NCI-H2107 treated with DMSO at 0.1 percent for 48 hours (cell line): Measurements from ENCODE around the gene TMEM72.

Experiments used
- DNase-seq: peaks from one replicate; lab custom pipeline; 2025; ENCODE audit not compliant: unreplicated experiment; lab: John Stamatoyannopoulos, UW

The TMEM72 gene

DNA sequence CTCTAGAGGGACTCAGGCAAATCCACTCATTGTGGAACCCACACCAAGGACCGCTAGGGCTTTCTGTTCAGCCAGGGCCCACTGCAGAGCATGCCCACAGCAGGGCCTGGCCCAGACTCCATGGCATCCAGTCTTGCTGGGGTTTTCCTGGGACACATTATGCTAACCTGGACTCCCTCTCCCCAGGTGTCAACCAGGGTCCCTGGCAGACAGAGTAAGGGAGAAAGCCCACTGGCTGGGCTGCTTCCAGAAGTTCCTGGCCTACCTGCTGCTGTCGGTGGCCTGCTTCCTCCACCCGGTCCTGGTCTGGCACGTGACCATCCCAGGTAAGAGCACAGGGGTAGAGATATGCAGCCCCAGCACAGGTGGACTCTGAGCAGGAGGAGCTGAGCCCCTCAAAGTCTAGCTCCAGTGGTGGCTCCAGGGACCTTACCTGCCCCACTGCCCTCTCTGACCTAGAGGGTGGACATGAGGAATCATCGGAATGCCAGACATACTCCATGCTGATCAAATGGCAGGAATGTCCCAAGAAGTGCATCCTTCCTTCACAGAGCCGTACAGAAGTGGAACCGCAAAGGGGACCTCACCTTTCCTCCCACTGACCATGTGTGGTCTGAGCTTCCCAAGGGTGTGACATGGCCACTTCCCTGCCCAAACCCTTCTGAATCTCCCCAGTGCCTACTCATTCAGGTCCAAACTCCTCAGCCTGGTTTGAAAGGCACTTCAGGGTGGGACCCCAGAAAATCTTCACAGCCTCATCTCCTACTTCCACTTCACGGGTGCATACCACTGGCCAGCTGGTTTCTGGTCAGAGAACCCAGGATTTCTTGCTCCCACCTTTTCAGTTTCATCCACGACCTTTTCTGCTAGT is 22.5 kb downstream of the TMEM72 start:
- no peak for DNase-seq

- DNase-seq, result no peak
Observed at GRCh38 chr10:44934416-44935200, 23.5 kb downstream of the TMEM72 start.

- no peak for DNase-seq
Observed at GRCh38 chr10:44935201-44935965, 24.2 kb downstream of the TMEM72 start.

DNA sequence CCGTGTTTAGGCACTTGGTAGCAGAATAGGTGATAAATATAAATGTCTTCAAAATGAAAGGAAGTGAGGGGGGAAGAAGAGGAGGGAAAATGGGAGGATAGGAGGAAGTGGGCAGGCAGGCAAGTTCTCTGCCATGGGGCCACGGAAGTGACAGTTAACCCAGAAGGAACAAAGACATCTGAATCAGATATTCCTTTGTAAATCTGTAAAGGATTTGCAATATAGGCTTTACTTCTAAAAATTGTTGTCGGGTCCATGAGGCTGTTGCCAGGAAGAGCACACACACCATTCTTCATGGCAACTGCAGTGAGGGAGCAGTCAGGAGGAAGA is 24.8 kb downstream of the TMEM72 start:
- no peak for DNase-seq

- no peak for DNase-seq
Observed at GRCh38 chr10:44936314-44936975, 25.3 kb downstream of the TMEM72 start.

- DNase-seq, result no peak
Observed at GRCh38 chr10:44937196-44938005, 26.3 kb downstream of the TMEM72 start.

DNA sequence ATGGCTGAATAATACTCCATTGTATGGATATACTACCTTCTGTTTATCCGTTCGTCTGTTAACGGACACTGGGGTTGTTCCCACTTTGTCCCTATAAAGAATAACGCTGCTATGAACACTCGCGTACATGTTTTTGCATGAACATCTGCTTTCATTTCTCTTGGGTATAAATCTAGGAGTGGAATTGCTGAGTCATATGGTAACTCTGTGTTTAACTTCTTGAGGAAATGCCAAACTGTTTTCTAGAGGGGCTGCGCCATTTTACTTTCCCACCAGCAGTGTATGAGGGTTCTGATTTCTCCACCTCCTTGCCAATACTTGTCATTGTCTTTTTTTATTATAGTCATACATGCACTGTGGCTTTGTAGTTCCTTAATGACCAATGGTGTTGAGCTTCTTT is 27.8 kb downstream of the TMEM72 start:
- DNase-seq, result no peak

- DNase-seq, result no peak
Observed at GRCh38 chr10:44939691-44940401, 28.7 kb downstream of the TMEM72 start.

DNA sequence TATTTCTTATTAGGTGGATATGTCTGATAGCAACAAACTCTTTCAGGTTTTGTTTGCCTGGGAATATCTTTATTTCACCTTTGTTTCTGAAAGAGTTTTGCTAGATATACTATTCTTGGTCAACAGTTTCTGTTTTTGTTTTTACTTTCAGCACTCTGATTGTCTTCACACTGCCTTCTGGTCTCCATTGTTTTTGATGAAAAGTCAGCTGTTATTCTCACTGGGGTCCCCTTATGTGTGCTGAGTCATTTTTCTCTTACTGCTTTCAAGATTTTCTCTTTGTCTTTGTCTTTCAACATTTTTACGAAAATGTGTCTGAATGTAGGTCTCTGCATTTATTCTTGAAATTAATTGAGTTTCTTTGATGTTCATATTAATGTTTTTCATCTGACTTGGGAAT is 33.2 kb downstream of the TMEM72 start:
- DNase-seq, result no peak

- no peak for DNase-seq
Observed at GRCh38 chr10:44946205-44946604, 35.1 kb downstream of the TMEM72 start.

DNA sequence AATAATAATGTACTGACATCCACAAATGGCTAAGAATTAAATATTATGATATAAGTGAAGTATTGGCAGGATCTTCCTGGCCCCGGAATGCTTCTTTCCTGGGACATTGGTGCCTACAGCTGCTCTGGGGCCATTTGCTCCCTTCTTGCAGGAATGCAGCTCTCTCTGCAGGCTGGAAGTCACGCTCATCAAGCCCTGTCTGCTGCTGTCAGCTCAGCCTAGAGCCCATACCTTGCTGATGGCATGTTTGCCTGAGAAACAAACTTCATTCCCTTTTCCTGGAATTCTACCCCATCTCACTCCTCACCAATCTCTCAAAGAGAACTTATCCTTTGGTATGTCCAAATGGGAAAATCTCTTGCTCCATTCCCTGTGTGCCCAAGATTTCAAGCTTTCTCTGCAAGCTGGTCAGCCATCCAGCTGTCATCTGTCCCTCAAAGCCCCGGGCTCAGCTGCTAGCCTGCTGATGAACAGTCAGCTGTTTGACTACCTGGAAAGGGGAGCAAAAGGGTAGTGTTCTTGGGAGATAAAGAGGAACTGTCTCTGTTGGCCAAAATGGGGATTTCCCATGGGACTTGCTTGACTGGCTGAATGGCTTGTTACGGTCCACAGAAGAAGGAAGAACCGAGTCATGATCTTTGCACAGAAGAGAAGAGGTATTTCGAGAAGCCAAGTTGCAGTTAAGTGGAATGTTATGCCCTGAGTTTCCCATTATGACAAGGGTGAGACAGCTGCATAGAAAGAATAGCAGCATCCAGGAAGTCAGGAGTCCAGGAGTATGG is 36.4 kb downstream of the TMEM72 start:
- DNase-seq, result no peak

DNA sequence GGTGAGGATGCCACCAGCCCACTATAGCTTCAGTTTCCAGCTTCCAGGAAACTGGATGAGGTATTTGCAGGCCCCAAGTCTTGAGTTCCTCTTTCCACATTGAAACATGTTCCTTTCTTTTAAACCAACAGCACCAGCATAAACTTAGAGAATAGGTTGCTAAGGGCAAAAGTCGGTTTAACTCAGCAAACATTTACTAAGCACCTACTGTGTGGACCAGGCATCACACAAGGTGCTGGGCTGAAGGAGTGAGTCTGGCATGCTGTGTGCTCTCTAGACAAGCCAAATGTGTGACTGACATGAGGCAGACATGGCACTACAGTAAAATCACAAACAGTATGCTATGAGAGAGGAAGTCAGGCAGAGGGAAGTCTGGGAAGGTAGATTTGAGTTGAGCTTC is 37.5 kb downstream of the TMEM72 start:
- no peak for DNase-seq

DNA sequence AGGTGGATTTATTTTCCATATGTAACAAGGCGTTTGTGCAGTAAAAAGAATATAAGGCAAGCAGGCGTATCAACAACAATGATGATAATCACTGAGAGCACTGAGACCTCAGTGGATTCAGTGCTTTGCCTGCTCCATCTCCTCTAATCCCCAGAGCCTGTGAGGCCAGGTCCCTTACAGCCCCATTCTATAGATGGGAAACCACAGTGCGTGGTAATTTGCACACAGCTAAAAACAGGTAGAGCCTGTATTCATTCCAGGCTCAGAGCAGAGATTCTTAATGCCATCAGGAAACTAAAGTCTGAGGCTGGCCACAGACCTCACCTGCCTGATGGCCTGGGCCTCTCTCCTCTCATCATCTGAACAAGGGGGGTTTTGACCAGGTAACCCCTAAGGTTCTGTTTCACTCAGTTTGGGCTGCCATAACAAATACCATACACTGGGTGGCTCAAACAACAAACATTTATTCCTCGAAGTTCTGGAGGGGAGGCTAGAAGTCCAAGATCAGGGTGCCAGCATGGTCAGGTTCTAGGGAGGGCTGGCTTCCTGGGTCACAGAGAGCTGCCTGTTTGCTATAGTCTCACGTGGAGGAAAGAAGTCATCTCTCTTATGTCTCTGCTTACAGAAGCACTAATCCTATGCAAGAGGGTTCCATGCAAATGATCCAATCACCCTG is 38.1 kb downstream of the TMEM72 start:
- DNase-seq, result no peak

DNA sequence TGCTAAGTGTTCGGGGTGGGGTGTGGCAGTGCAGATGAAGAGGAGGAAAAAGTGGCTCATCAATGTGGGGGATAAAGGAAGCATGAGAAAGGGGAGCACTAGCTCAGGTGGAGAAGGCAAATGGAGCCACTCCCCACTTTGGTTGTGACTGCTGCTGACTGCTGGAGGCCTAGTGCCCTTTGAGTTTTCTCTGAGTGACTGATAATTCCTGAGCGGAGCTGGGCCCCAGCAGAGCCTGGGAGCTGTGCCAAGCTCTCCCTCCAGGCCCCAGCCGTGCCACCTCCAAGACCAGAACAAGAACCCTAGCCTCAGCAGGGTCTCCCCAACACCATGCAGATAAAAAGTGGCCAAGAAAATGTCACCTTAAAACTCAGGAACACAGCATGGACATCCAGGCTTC is 38.8 kb downstream of the TMEM72 start:
- no peak for DNase-seq

DNA sequence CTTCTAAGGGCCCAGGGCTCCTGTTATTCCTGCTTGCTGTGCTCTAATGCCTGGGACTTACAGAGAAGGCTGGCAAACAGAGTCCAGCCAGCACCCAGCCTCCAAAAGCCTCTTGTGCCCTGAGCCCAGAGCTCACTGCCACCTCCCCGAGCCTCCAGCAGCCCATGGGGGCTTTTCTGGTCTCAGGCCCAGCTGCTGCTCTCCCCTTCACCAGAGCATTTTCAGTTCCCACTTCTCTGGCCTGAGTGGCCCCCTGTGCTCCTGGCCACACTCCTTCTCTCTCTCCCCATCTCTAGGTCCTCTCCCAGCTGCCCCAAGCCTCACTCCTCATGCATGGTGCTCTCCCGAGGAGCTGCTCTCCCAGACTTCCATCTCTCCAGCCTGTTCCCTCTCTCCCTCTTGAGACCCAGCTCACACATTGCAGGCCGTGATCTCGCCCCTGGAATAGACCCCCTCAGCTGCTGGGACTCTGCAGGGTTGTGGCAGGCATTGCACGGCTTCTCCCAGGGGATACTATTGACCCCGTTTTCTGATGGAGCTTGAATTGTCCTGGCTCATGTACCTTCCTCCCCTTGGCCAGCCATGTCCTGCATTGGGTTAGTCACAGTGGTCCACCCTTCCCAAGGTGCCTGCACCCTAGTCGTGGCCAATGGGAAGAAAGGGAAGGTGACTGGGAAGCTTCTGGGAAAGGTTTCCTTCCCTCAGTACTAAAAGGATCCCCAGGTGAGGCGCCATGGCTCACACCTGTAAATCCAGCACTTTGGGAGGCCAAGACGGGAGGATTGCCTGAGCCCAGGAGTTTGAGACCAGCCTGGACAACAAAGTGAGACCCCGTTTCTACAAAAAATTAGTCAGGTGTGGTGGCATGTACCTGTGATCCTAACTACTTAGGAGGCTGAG is 39.4 kb downstream of the TMEM72 start:
- DNase-seq, result no peak

- DNase-seq, result no peak
Observed at GRCh38 chr10:44951576-44952226, 40.6 kb downstream of the TMEM72 start.

- no peak for DNase-seq
Observed at GRCh38 chr10:44952779-44953231, 41.7 kb downstream of the TMEM72 start.
